HAP-1 (cell line): ENCODE data around the gene ACOX3.

Source experiments
- DNase-seq, 2 experiments: peaks; one replicate each; pipeline ENCODE4 v3.0.0-alpha.2; 2016 to 2020; ENCODE audit warnings: low spot score in 2 of 2
- H3K27me3 ChIP-seq: fragments of 250-450 bp; sonication (Bioruptor Pico); 2 replicates; pipeline ENCODE4 v1.5.1; 2020; ENCODE audit warnings: low read depth, mild to moderate bottlenecking, moderate library complexity
- H3K36me3 ChIP-seq: fragments of 250-450 bp; sonication (Bioruptor Pico); replicated peaks from 2 replicates; pipeline ENCODE4 v1.5.1; 2020; ENCODE audit warnings: mild to moderate bottlenecking
- H3K4me1 ChIP-seq: fragments of 250-450 bp; sonication (Bioruptor Pico); 2 replicates; pipeline ENCODE4 v1.5.1; 2020; ENCODE audit warnings: mild to moderate bottlenecking
- H3K4me3 ChIP-seq: fragments of 250-450 bp; sonication (Bioruptor Pico); 2 replicates; pipeline ENCODE4 v1.5.1; 2020; ENCODE audit warnings: mild to moderate bottlenecking, moderate library complexity
- H3K9me3 ChIP-seq: fragments of 250-450 bp; sonication (Bioruptor Pico); 2 replicates; pipeline ENCODE4 v1.5.1; 2020; ENCODE audit warnings: mild to moderate bottlenecking, moderate library complexity
- in situ Hi-C: fragments of 300-500 bp; cut with MboI; formaldehyde crosslinking; loops from 3 replicates; pipeline ENCODE4 v1.14.3; 2020; ENCODE audit warnings: low sequenced_read_pairs, inconsistent platforms, mixed read lengths

Gene ACOX3

GRCh38 chr4:8461086-8461485 lies 20.6 kb upstream of the ACOX3 start:
- Histone ChIP-seq H3K36me3 (peaks cover 34% of the 10 kb centered on the region), H3K27me3 (no peaks in the 10 kb centered on the region)
- in situ Hi-C loops, result no loop called here

GRCh38 chr4:8459867-8460445 lies 19.4 kb upstream of the ACOX3 start:
- in situ Hi-C loops, result no loop called here
- Histone ChIP-seq H3K27me3 (no peaks in the 10 kb centered on the region), H3K36me3 (peaks cover 34% of the 10 kb centered on the region), H3K4me3 (no peak overlapping the region), H3K4me1 (peaks cover 12% of the 10 kb centered on the region), H3K9me3 (no peaks in the 10 kb centered on the region)
- peak in 1 of 2 experiments; percentile 43 for DNase-seq

More at GRCh38 chr4:8461086-8461485, 20.6 kb upstream of the ACOX3 start:
- DNase-seq, result no peak
- no peaks in the 10 kb centered on the region for H3K9me3 ChIP-seq
- peaks cover 12% of the 10 kb centered on the region for H3K4me1 ChIP-seq
- H3K4me3 ChIP-seq, result no peak overlapping the region

- Histone ChIP-seq H3K4me3 (no peak overlapping the region), H3K36me3 (peaks cover 43% of the 10 kb centered on the region), H3K9me3 (no peaks in the 10 kb centered on the region), H3K27me3 (no peaks in the 10 kb centered on the region), H3K4me1 (peaks cover 2% of the 10 kb centered on the region)
- no peak for DNase-seq
- in situ Hi-C loops, result no loop called here
Observed at GRCh38 chr4:8457646-8458252, 17.2 kb upstream of the ACOX3 start.

- Histone ChIP-seq H3K4me3 (no peak overlapping the region), H3K27me3 (no peaks in the 10 kb centered on the region), H3K36me3 (peaks cover 50% of the 10 kb centered on the region), H3K4me1 (no peaks in the 10 kb centered on the region), H3K9me3 (no peaks in the 10 kb centered on the region)
- DNase-seq, result no peak
- in situ Hi-C loops, result no loop called here
Observed at GRCh38 chr4:8453957-8454356, 13.4 kb upstream of the ACOX3 start.

- no peaks in the 10 kb centered on the region for H3K27me3 ChIP-seq
- H3K36me3 ChIP-seq, result peaks cover 49% of the 10 kb centered on the region
- no peaks in the 10 kb centered on the region for H3K4me1 ChIP-seq
- H3K4me3 ChIP-seq, result no peak overlapping the region
- H3K9me3 ChIP-seq, result no peaks in the 10 kb centered on the region
- in situ Hi-C loops, result no loop called here
- no peak for DNase-seq
Observed at GRCh38 chr4:8451440-8452182, 11.1 kb upstream of the ACOX3 start.

- H3K27me3 ChIP-seq, result no peaks in the 10 kb centered on the region
- no peak for DNase-seq
- H3K9me3 ChIP-seq, result no peaks in the 10 kb centered on the region
- peaks cover 10% of the 10 kb centered on the region for H3K36me3 ChIP-seq
- no peak overlapping the region for H3K4me3 ChIP-seq
- H3K4me1 ChIP-seq, result 0 out of 2 replicates have a peak, but pooled peaks cover 4% of the 10 kb centered on the region
- in situ Hi-C loops, result no loop called here
Observed at GRCh38 chr4:8446122-8446521, 5.6 kb upstream of the ACOX3 start.

GRCh38 chr4:8443801-8444200 lies 3.3 kb upstream of the ACOX3 start:
- H3K4me1 ChIP-seq, result peaks cover 8% of the 10 kb centered on the region; the same call in 1 of the 2 replicates
- H3K36me3 ChIP-seq, result peaks cover 10% of the 10 kb centered on the region
- no peak overlapping the region for H3K4me3 ChIP-seq
- H3K9me3 ChIP-seq, result no peaks in the 10 kb centered on the region; the same call in 1 of the 2 replicates
- no peak for DNase-seq
- in situ Hi-C loops, result no loop called here
- H3K27me3 ChIP-seq, result no peaks in the 10 kb centered on the region

- peak overlapping the region; percentile 80 for H3K4me3 ChIP-seq
- H3K36me3 ChIP-seq, result peaks cover 7% of the 10 kb centered on the region
- H3K4me1 ChIP-seq, result peaks cover 8% of the 10 kb centered on the region; the same call in 1 of the 2 replicates
- no peaks in the 10 kb centered on the region; the same call in 1 of the 2 replicates for H3K9me3 ChIP-seq
- no peak for DNase-seq
- no peaks in the 10 kb centered on the region for H3K27me3 ChIP-seq
- in situ Hi-C loops, result no loop called here
Observed at GRCh38 chr4:8442596-8443358, 2.3 kb upstream of the ACOX3 start.

- Histone ChIP-seq H3K9me3 (no peaks in the 10 kb centered on the region; the same call in 1 of the 2 replicates), H3K36me3 (peaks cover 4% of the 10 kb centered on the region), H3K27me3 (no peaks in the 10 kb centered on the region), H3K4me3 (peak overlapping the region; percentile 80), H3K4me1 (peaks cover 8% of the 10 kb centered on the region; the same call in 1 of the 2 replicates)
- no peak for DNase-seq
- in situ Hi-C loops, result no loop called here
Observed at GRCh38 chr4:8441499-8442091, 1.1 kb upstream of the ACOX3 start.

- Histone ChIP-seq H3K4me1 (peaks cover 8% of the 10 kb centered on the region; the same call in 1 of the 2 replicates), H3K9me3 (no peaks in the 10 kb centered on the region; the same call in 1 of the 2 replicates), H3K4me3 (peak overlapping the region; percentile 80), H3K27me3 (no peaks in the 10 kb centered on the region), H3K36me3 (no peaks in the 10 kb centered on the region; the same call in 1 of the 2 replicates)
- DNase-seq, result peak in 1 of 2 experiments; percentile 31
- in situ Hi-C loops, result no loop called here
Observed at GRCh38 chr4:8439914-8440491, 520 bp downstream of the ACOX3 start.

GRCh38 chr4:8439168-8439567 lies 1.4 kb downstream of the ACOX3 start:
- Histone ChIP-seq H3K27me3 (no peaks in the 10 kb centered on the region), H3K36me3 (no peaks in the 10 kb centered on the region; the same call in 1 of the 2 replicates), H3K4me3 (no peak overlapping the region; the same call in 1 of the 2 replicates), H3K9me3 (no peaks in the 10 kb centered on the region; the same call in 1 of the 2 replicates), H3K4me1 (peaks cover 8% of the 10 kb centered on the region; the same call in 1 of the 2 replicates)
- in situ Hi-C loops, result no loop called here
- DNase-seq, result no peak

- DNase-seq, result no peak
- peaks cover 8% of the 10 kb centered on the region; the same call in 1 of the 2 replicates for H3K4me1 ChIP-seq
- in situ Hi-C loops, result no loop called here
- no peaks in the 10 kb centered on the region; the same call in 1 of the 2 replicates for H3K9me3 ChIP-seq
- H3K4me3 ChIP-seq, result no peak overlapping the region
- H3K27me3 ChIP-seq, result no peaks in the 10 kb centered on the region
- no peaks in the 10 kb centered on the region for H3K36me3 ChIP-seq
Observed at GRCh38 chr4:8438743-8439142, 1.8 kb downstream of the ACOX3 start.

GRCh38 chr4:8437281-8437680 lies 3.2 kb downstream of the ACOX3 start:
- Histone ChIP-seq H3K4me1 (peaks cover 4% of the 10 kb centered on the region; the same call in 1 of the 2 replicates), H3K27me3 (no peaks in the 10 kb centered on the region), H3K36me3 (no peaks in the 10 kb centered on the region), H3K4me3 (no peak overlapping the region), H3K9me3 (no peaks in the 10 kb centered on the region; the same call in 1 of the 2 replicates)
- in situ Hi-C loops, result no loop called here
- DNase-seq, result no peak
